GM12878 (cell line): Measurements from ENCODE around the gene PTTG1.

Experiments
- CREM ChIP-seq: IDR thresholded peaks from 2 replicates; pipeline ENCODE4 v1.6.1; 2014; ENCODE audit warnings: antibody characterized with exemption, low read depth
- CTCF ChIP-seq, 3 experiments: IDR thresholded peaks in 2 of 3; conservative IDR thresholded peaks in 1 of 3; 2 replicates each; pipeline ENCODE4 v1.5.1; 2011; ENCODE audit warnings: low read depth in 3 of 3, low read length in 3 of 3, mild to moderate bottlenecking in 3 of 3, control low read depth in 2 of 3, moderate library complexity in 2 of 3, inconsistent platforms in 1 of 3, mixed read lengths in 1 of 3; ENCODE audit not compliant: control insufficient read depth in 2 of 3, insufficient read depth in 1 of 3; ENCODE audit errors: extremely low read depth in 1 of 3
- DPF2 ChIP-seq: fragments of 450-650 bp; IDR thresholded peaks from 2 replicates; pipeline ENCODE4 v1.6.1; 2017; ENCODE audit warnings: mild to moderate bottlenecking
- E2F4 ChIP-seq: IDR thresholded peaks from 2 replicates; pipeline ENCODE4 v1.6.1; 2012; ENCODE audit warnings: low read depth, low read length, improper control_type of control experiment
- ETV6 ChIP-seq, 2 experiments: fragments of 450-650 bp in 1 of 2; IDR thresholded peaks in 1 of 2; conservative IDR thresholded peaks in 1 of 2; 2 replicates each; pipeline ENCODE4 v1.6.1; 2014; ENCODE audit warnings: antibody characterized with exemption in 1 of 2, borderline replicate concordance in 1 of 2, low read depth in 1 of 2, mild to moderate bottlenecking in 1 of 2, moderate library complexity in 1 of 2
- EZH2 ChIP-seq: IDR thresholded peaks from 2 replicates; pipeline ENCODE4 v1.6.1; 2012; ENCODE audit warnings: low read depth, mild to moderate bottlenecking, control low read depth, inconsistent platforms, low read length, borderline replicate concordance; ENCODE audit not compliant: control insufficient read depth
- GABPA ChIP-seq: IDR thresholded peaks from 2 replicates; pipeline ENCODE4 v1.6.1; 2014; ENCODE audit warnings: antibody characterized with exemption, low read depth, mild to moderate bottlenecking, inconsistent platforms
- MXI1 ChIP-seq: fragments of 150-350 bp; IDR thresholded peaks from 2 replicates; pipeline ENCODE4 v1.6.1; 2011; ENCODE audit warnings: low read depth, mild to moderate bottlenecking, inconsistent platforms, low read length, improper control_type of control experiment
- NBN ChIP-seq: fragments of 450-650 bp; IDR thresholded peaks from 2 replicates; pipeline ENCODE4 v1.6.1; 2016
- POLR2AphosphoS5 ChIP-seq: IDR thresholded peaks from 2 replicates; pipeline ENCODE4 v1.6.1; 2011; ENCODE audit warnings: mild to moderate bottlenecking, low read length, inconsistent platforms
- RELA ChIP-seq: fragments of 450-650 bp; IDR thresholded peaks from 2 replicates; pipeline ENCODE4 v1.8.0; 2014; ENCODE audit warnings: borderline replicate concordance; ENCODE audit not compliant: partially characterized antibody
- STAT3 ChIP-seq: IDR thresholded peaks from 2 replicates; pipeline ENCODE4 v1.6.1; 2011; ENCODE audit warnings: low read depth, low read length, improper control_type of control experiment
- YY1 ChIP-seq: IDR thresholded peaks from 2 replicates; pipeline ENCODE4 v1.6.1; 2011; ENCODE audit warnings: low read depth, mild to moderate bottlenecking, low read length
- ZNF592 ChIP-seq: fragments of 450-650 bp; IDR thresholded peaks from 2 replicates; pipeline ENCODE4 v1.6.1; 2017; ENCODE audit warnings: mild to moderate bottlenecking, moderate library complexity

GRCh38 chr5:160464466-160464797 is 42.8 kb downstream of the PTTG1 start:
- TF ChIP-seq NBN (no peak), GABPA (no peak), POLR2AphosphoS5 (no peak), CREM (no peak), EZH2 (no peak), ETV6 (conservative IDR thresholded peaks at IDR 0.05 in 1 of 2, IDR thresholded peaks at IDR 0.05 in 1 of 2; ENCODE audit: borderline replicate concordance in 1 of 2, low read depth in 1 of 2) (no peak), STAT3 (no peak), DPF2 (no peak; the same call in 1 of the 2 replicates), RELA (no peak), ZNF592 (no peak), MXI1 (no peak), CTCF (IDR thresholded peaks at IDR 0.05 in 2 of 3, conservative IDR thresholded peaks at IDR 0.05 in 1 of 3; ENCODE audit: control insufficient read depth in 2 of 3, extremely low read depth in 1 of 3, insufficient read depth in 1 of 3, low read depth in 3 of 3, low read length in 3 of 3) (no peak), E2F4 (no peak), YY1 (no peak)
